Esophagus muscularis mucosa (tissue), 4 donors: ENCODE data around the gene WDR27.

Experiments
- CTCF ChIP-seq, 3 experiments: fragments of 200-600 bp in 2 of 3; fragments of 450-650 bp in 1 of 3; sonication (generic) in 2 of 3; IDR thresholded peaks; one replicate each; pipeline ENCODE4 v1.5.1; 2017 to 2019; ENCODE audit warnings: antibody characterized with exemption in 3 of 3, mild to moderate bottlenecking in 2 of 3, moderate library complexity in 1 of 3
- EP300 ChIP-seq: sonication (generic); formaldehyde crosslinking; IDR thresholded peaks from one replicate; pipeline ENCODE4 v1.6.1; 2017; ENCODE audit warnings: antibody characterized with exemption
- POLR2A ChIP-seq: fragments of 450-650 bp; IDR thresholded peaks from one replicate; pipeline ENCODE4 v1.6.1; 2017; ENCODE audit warnings: antibody characterized with exemption, moderate library complexity, mild to moderate bottlenecking, low read depth
- POLR2AphosphoS5 ChIP-seq, 2 donors: sonication (generic); formaldehyde crosslinking; IDR thresholded peaks; one replicate each; pipeline ENCODE4 v1.6.1; 2017; ENCODE audit warnings: antibody characterized with exemption in 2 of 2

DNA sequence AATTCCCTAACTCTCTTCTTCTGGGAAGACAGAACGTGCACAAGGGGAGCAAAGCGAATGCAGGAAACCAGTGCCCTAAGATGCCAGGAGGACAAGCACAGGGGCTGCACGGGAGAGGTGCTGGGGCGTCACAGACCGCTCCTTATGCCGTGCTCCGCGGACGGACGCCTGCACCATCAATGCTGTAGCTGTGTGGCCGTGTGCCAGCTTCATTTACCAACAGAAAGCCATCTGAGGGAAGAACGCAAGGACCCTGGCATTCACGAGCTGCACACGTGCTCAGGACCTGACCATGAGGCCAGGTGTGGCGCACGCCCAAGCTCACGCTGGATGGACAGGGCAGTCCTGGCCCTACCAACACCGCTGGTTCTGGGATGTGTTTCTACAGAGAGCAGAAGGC lies 35.4 kb downstream of the WDR27 start:
- TF ChIP-seq CTCF (IDR thresholded peaks at IDR 0.05) (no peak), POLR2A (no peak), POLR2AphosphoS5 (IDR thresholded peaks at IDR 0.05) (no peak), EP300 (no peak)
